Measurements from ENCODE around the gene EFCAB7.

The EFCAB7 gene

GRCh38 chr1:63522891-63523728, at the start of gene EFCAB7, which contains the start of gene ITGB3BP:
Gene EFCAB7, plus strand, starts transcription at chr1:63523525. Its CDS starts 2,048 bp downstream, at chr1:63525573.
Gene ITGB3BP, minus strand, starts transcription at chr1:63523225. Its CDS starts 92 bp downstream, at chr1:63523133.
- DNase-seq (ENCODE audit: low read depth in 4 of 4, low spot score in 1 of 4): peak; percentile 62 to 73 (median 70)

- no peak for DNase-seq (ENCODE audit: low read depth in 4 of 4, low spot score in 1 of 4)
Measured at GRCh38 chr1:63475761-63476160, 47.6 kb upstream of the EFCAB7 start.

GRCh38 chr1:63480057-63480456, 43.3 kb upstream of the EFCAB7 start:
- no peak for DNase-seq (ENCODE audit: low read depth in 4 of 4, low spot score in 1 of 4)

GRCh38 chr1:63486629-63487028, 36.7 kb upstream of the EFCAB7 start:
- no peak for DNase-seq (ENCODE audit: low read depth in 4 of 4, low spot score in 1 of 4)

- DNase-seq (ENCODE audit: low read depth in 4 of 4, low spot score in 1 of 4): no peak
Measured at GRCh38 chr1:63487336-63488065, 35.8 kb upstream of the EFCAB7 start.

- no peak for DNase-seq (ENCODE audit: low read depth in 4 of 4, low spot score in 1 of 4)
Measured at GRCh38 chr1:63497577-63497976, 25.7 kb upstream of the EFCAB7 start.

GRCh38 chr1:63498106-63498505, 25.2 kb upstream of the EFCAB7 start:
- no peak for DNase-seq (ENCODE audit: low read depth in 4 of 4, low spot score in 1 of 4)

- DNase-seq (ENCODE audit: low read depth in 4 of 4, low spot score in 1 of 4): no peak
Measured at GRCh38 chr1:63501256-63501655, 22.1 kb upstream of the EFCAB7 start.

GRCh38 chr1:63506782-63507181, 16.5 kb upstream of the EFCAB7 start:
- DNase-seq (ENCODE audit: low read depth in 4 of 4, low spot score in 1 of 4): no peak

- DNase-seq (ENCODE audit: low read depth in 4 of 4, low spot score in 1 of 4): no peak
Measured at GRCh38 chr1:63509718-63510117, 13.6 kb upstream of the EFCAB7 start.

- no peak for DNase-seq (ENCODE audit: low read depth in 4 of 4, low spot score in 1 of 4)
Measured at GRCh38 chr1:63512584-63512983, 10.7 kb upstream of the EFCAB7 start.

- no peak for DNase-seq (ENCODE audit: low read depth in 4 of 4, low spot score in 1 of 4)
Measured at GRCh38 chr1:63516629-63517028, 6.7 kb upstream of the EFCAB7 start.

GRCh38 chr1:63523738-63524137, 413 bp downstream of the EFCAB7 start:
- DNase-seq (ENCODE audit: low read depth in 4 of 4, low spot score in 1 of 4): no peak

GRCh38 chr1:63524201-63524600, 876 bp downstream of the EFCAB7 start:
- DNase-seq (ENCODE audit: low read depth in 4 of 4, low spot score in 1 of 4): no peak

GRCh38 chr1:63532727-63533126, 9.4 kb downstream of the EFCAB7 start:
- DNase-seq (ENCODE audit: low read depth in 4 of 4, low spot score in 1 of 4): no peak

GRCh38 chr1:63533931-63534330, 10.6 kb downstream of the EFCAB7 start:
- DNase-seq (ENCODE audit: low read depth in 4 of 4, low spot score in 1 of 4): no peak

- DNase-seq (ENCODE audit: low read depth in 4 of 4, low spot score in 1 of 4): no peak
Measured at GRCh38 chr1:63534406-63534805, 11.1 kb downstream of the EFCAB7 start.

GRCh38 chr1:63537006-63537405, 13.7 kb downstream of the EFCAB7 start:
- no peak for DNase-seq (ENCODE audit: low read depth in 4 of 4, low spot score in 1 of 4)

- DNase-seq (ENCODE audit: low read depth in 4 of 4, low spot score in 1 of 4): no peak
Measured at GRCh38 chr1:63537940-63538339, 14.6 kb downstream of the EFCAB7 start.

- no peak for DNase-seq (ENCODE audit: low read depth in 4 of 4, low spot score in 1 of 4)
Measured at GRCh38 chr1:63545780-63546179, 22.5 kb downstream of the EFCAB7 start.

- DNase-seq (ENCODE audit: low read depth in 4 of 4, low spot score in 1 of 4): no peak
Measured at GRCh38 chr1:63547621-63548294, 24.4 kb downstream of the EFCAB7 start.

- DNase-seq (ENCODE audit: low read depth in 4 of 4, low spot score in 1 of 4): no peak
Measured at GRCh38 chr1:63548303-63548702, 25.0 kb downstream of the EFCAB7 start.
